Measurements from ENCODE around the gene UMAD1. TPM values are rescaled to one million over a fixed set of nuclear protein-coding genes. Genes with fewer than 3 reads are reported as not detected.

UMAD1 gene
- total and polyA plus RNA-seq, 4 donors = 7.7 to 19.2 (median 12.2) TPM

GRCh38 chr7:7703427-7703826 lies 62.9 kb downstream of the UMAD1 start:
- Histone ChIP-seq H3K9me3 (ENCODE audit: control insufficient read depth in 4 of 4, insufficient read depth in 3 of 4, low read length in 3 of 4) (no peaks in the 10 kb centered on the region), H3K4me3 (no peak overlapping the region), H3K4me1 (ENCODE audit: control insufficient read depth in 5 of 5, insufficient read depth in 5 of 5, low read length in 5 of 5) (peaks cover 4 to 36% (median 11%) of the 10 kb centered on the region in 5 donors), H3K9ac (ENCODE audit: insufficient read depth in 1 of 2, low read length in 2 of 2) (no peak overlapping the region), H3K27me3 (ENCODE audit: control insufficient read depth in 3 of 3, insufficient read depth in 3 of 3, low read length in 2 of 3) (no peaks in the 10 kb centered on the region), H3K36me3 (ENCODE audit: control insufficient read depth in 4 of 4, insufficient read depth in 4 of 4, low read length in 4 of 4) (no peaks in the 10 kb centered on the region), H3K27ac (ENCODE audit: low read depth in 1 of 2, low read length in 1 of 2) (no peak overlapping the region)
- WGBS, 2 donors = 89 to 97% methylated on average over 7 of the region's 7 CpGs
- TF ChIP-seq CTCF (IDR thresholded peaks at IDR 0.05; ENCODE audit: control extremely low read depth, extremely low read depth) = no peak
- ATAC-seq (ENCODE audit: insufficient read depth, low FRiP score) (no peak), DNase-seq (no peak)

GRCh38 chr7:7704867-7705266 lies 64.3 kb downstream of the UMAD1 start:
- H3K4me3 ChIP-seq = no peak overlapping the region
- H3K27me3 ChIP-seq (ENCODE audit: control insufficient read depth in 3 of 3, insufficient read depth in 3 of 3, low read length in 2 of 3) = no peaks in the 10 kb centered on the region
- no peak overlapping the region for H3K27ac ChIP-seq (ENCODE audit: low read depth in 1 of 2, low read length in 1 of 2)
- DNase-seq (no peak), ATAC-seq (ENCODE audit: insufficient read depth, low FRiP score) (no peak)
- 75 to 84% methylated on average over 4 of the region's 4 CpGs for WGBS, 2 donors
- no peaks in the 10 kb centered on the region for H3K9me3 ChIP-seq (ENCODE audit: control insufficient read depth in 4 of 4, insufficient read depth in 3 of 4, low read length in 3 of 4)
- H3K9ac ChIP-seq (ENCODE audit: insufficient read depth in 1 of 2, low read length in 2 of 2) = no peak overlapping the region
- peaks cover 2 to 27% (median 11%) of the 10 kb centered on the region in 5 donors for H3K4me1 ChIP-seq (ENCODE audit: control insufficient read depth in 5 of 5, insufficient read depth in 5 of 5, low read length in 5 of 5)
- no peak for TF ChIP-seq CTCF (IDR thresholded peaks at IDR 0.05; ENCODE audit: control extremely low read depth, extremely low read depth)
- H3K36me3 ChIP-seq (ENCODE audit: control insufficient read depth in 4 of 4, insufficient read depth in 4 of 4, low read length in 4 of 4) = no peaks in the 10 kb centered on the region

- WGBS, 2 donors = 64 to 72% methylated on average over 2 of the region's 2 CpGs
- no peak for ATAC-seq (ENCODE audit: insufficient read depth, low FRiP score)
- Histone ChIP-seq H3K27ac (ENCODE audit: low read depth in 1 of 2, low read length in 1 of 2) (no peak overlapping the region), H3K27me3 (ENCODE audit: control insufficient read depth in 3 of 3, insufficient read depth in 3 of 3, low read length in 2 of 3) (no peaks in the 10 kb centered on the region), H3K9ac (ENCODE audit: insufficient read depth in 1 of 2, low read length in 2 of 2) (no peak overlapping the region), H3K36me3 (ENCODE audit: control insufficient read depth in 4 of 4, insufficient read depth in 4 of 4, low read length in 4 of 4) (no peaks in the 10 kb centered on the region), H3K4me3 (no peak overlapping the region), H3K9me3 (ENCODE audit: control insufficient read depth in 4 of 4, insufficient read depth in 3 of 4, low read length in 3 of 4) (no peaks in the 10 kb centered on the region), H3K4me1 (ENCODE audit: control insufficient read depth in 5 of 5, insufficient read depth in 5 of 5, low read length in 5 of 5) (peaks cover 2 to 23% (median 11%) of the 10 kb centered on the region in 5 donors)
- TF ChIP-seq CTCF (IDR thresholded peaks at IDR 0.05; ENCODE audit: control extremely low read depth, extremely low read depth) = no peak
- peak in 2 of 3 donors; percentile 42 to 57 for DNase-seq
Measured at GRCh38 chr7:7705318-7705717, 64.8 kb downstream of the UMAD1 start.

GRCh38 chr7:7706101-7706511 lies 65.6 kb downstream of the UMAD1 start:
- DNase-seq (no peak), ATAC-seq (ENCODE audit: insufficient read depth, low FRiP score) (no peak)
- Histone ChIP-seq H3K27ac (ENCODE audit: low read depth in 1 of 2, low read length in 1 of 2) (no peak overlapping the region), H3K27me3 (ENCODE audit: control insufficient read depth in 3 of 3, insufficient read depth in 3 of 3, low read length in 2 of 3) (no peaks in the 10 kb centered on the region), H3K9me3 (ENCODE audit: control insufficient read depth in 4 of 4, insufficient read depth in 3 of 4, low read length in 3 of 4) (no peaks in the 10 kb centered on the region), H3K4me3 (no peak overlapping the region), H3K4me1 (ENCODE audit: control insufficient read depth in 5 of 5, insufficient read depth in 5 of 5, low read length in 5 of 5) (peaks cover 0 to 20% (median 11%) of the 10 kb centered on the region in 5 donors), H3K36me3 (ENCODE audit: control insufficient read depth in 4 of 4, insufficient read depth in 4 of 4, low read length in 4 of 4) (no peaks in the 10 kb centered on the region), H3K9ac (ENCODE audit: insufficient read depth in 1 of 2, low read length in 2 of 2) (no peak overlapping the region)
- TF ChIP-seq CTCF (IDR thresholded peaks at IDR 0.05; ENCODE audit: control extremely low read depth, extremely low read depth) = no peak
- 71 to 77% methylated on average over 1 of the region's 1 CpG for WGBS, 2 donors
